Measurements from ENCODE around the gene RGS14.

DNA sequence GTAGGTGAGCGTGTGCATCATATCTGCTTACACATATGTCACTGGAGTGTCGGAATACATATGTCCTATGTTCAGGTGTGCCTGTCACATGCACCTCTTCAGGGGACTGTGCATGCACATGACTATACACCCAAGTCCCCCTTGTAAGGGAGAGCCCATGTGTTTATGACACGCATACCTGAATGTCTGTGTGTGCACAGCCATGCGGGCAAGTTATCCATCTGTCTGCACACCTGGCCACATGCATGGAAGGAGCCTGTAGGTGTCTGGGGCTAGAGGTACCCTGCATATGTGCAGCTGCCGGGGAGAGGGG, 622 bp upstream of the RGS14 start:
- no peak for TF ChIP-seq CTCF (IDR thresholded peaks at IDR 0.05)
- TF ChIP-seq POLR2A (IDR thresholded peaks at IDR 0.05), result no peak

Measured in tibial nerve (tissue), 3 donors.